AG09309 (cell line): Measurements from ENCODE around the gene RGS12.

Experiments
- DNase-seq: peaks from one replicate; pipeline ENCODE4 v3.0.0-alpha.2; 2010; ENCODE audit warnings: low read depth
- H3K4me3 ChIP-seq: 2 replicates; pipeline ENCODE4 v1.5.1; 2011; ENCODE audit warnings: mild to moderate bottlenecking, low read depth, low read length, moderate library complexity; ENCODE audit not compliant: control insufficient read depth
- CTCF ChIP-seq: IDR thresholded peaks from 2 replicates; pipeline ENCODE4 v1.5.1; 2011; ENCODE audit warnings: mild to moderate bottlenecking, low read depth, low read length, inconsistent platforms; ENCODE audit not compliant: insufficient read depth, control insufficient read depth; ENCODE audit errors: missing control alignments

Gene RGS12

GRCh38 chr4:3322059-3322550, 29.3 kb downstream of the RGS12 start:
- TF ChIP-seq CTCF: no peak
- H3K4me3 ChIP-seq: no peak overlapping the region
- DNase-seq: peak; percentile 11

DNA sequence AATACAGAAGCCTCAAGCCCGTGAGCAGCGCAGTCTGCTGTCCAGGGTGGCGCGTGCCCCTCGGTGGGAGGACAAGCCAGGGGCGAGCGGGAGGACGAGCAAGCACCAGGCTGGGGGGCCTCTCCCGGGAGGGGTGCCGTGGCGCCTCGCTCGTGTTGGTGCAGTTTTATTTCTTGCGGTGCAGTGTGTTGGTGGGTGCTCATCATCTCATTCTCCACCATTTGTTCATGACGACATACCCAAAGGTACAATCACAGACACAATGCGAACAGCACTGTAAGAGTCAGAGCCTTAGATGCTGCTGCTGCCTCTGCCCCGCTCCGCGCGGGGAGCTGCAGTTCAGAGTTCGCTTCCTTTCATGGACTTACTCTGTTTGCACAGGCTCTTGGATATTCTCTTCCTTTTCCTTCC, 30.3 kb downstream of the RGS12 start:
- no peak for DNase-seq
- TF ChIP-seq CTCF: no peak
- no peak overlapping the region for H3K4me3 ChIP-seq

GRCh38 chr4:3324093-3324815, 31.4 kb downstream of the RGS12 start:
- no peak for TF ChIP-seq CTCF
- H3K4me3 ChIP-seq: no peak overlapping the region
- DNase-seq: no peak

DNA sequence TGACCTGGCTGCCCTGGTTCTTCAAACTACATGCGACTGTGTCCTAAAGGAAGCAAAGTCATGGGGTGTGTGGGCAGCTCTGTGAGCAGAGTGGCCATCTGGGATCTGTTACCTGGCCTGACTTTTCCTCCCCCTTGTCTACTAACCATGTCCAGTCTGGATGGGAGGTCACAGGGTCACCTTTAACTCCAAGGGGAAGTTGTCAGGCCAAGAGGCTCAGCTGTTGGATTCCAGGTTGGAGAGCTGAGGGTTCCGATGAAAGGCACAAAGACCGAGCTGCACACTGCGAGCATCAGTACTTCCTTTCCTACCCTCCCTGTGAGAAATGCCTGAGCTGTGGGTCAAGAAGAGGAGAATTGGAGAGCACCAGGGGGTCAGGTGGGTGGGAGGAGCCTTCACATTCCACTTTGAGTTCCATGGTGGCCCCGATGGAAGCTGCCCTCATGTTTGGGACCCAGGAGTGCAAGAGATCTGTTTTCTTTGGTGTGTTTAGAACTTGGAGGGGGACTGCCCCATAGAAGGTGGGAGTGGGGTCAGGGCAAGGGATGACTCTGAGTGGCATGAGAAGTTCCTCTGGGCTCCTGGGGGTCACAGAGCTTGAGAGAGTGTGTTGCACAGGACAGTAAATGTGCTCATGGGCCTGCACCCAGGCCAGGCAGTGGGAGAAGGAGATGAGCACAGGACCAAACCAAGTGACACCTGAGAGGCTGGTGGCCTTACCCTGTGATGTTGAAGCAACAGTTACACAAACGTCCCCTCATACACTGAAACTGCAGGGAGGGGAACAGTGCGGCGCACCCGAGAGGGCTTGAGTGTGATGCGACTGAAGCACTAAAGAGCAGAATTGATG, 36.2 kb downstream of the RGS12 start:
- TF ChIP-seq CTCF: no peak
- no peak for DNase-seq
- no peak overlapping the region for H3K4me3 ChIP-seq

GRCh38 chr4:3329887-3330286, 37.1 kb downstream of the RGS12 start:
- no peak for DNase-seq
- TF ChIP-seq CTCF: no peak
- H3K4me3 ChIP-seq: no peak overlapping the region

- no peak for TF ChIP-seq CTCF
- no peak overlapping the region for H3K4me3 ChIP-seq
- no peak for DNase-seq
These were observed 37.9 kb downstream of the RGS12 start for GRCh38 chr4:3330707-3331106.
